K562 (cell line): ENCODE data around the gene NBDY. TPM values are rescaled to one million over a fixed set of nuclear protein-coding genes. Genes with fewer than 3 reads are reported as not detected.

Experiments used
- polyA plus RNA-seq, 8 experiments: library from polyadenylated mRNA; depleted of rRNA in 4 of 8; stranded (reverse) in 5 of 8; unstranded in 3 of 8; fragments of >200 nt; fragmentation: Nextera tagmentation in 2 of 8; fragmentation: Illumina TruSeq in 1 of 8; extraction: Ambion mirVana in 2 of 8; extraction: Trizol in 1 of 8; gene quantifications; 2 replicates each; pipeline versions ENCODE4 v1.2.1 to v1.2.3, GENCODE V29; 2011 to 2014; ENCODE audit warnings: inconsistent platforms in 1 of 8, missing spikeins in 1 of 8
- total RNA-seq, 7 experiments: library from RNA; depleted of rRNA in 6 of 7; stranded (reverse); fragments of >200 nt in 6 of 7; fragmentation: Illumina TruSeq in 2 of 7; extraction: Trizol in 2 of 7; gene quantifications; 2 replicates each; pipeline versions ENCODE4 v1.2.1 to v1.2.3, GENCODE V29; 2011 to 2021; ENCODE audit warnings: low replicate concordance in 1 of 7
- TF ChIP-seq, protein P1 (sequence below): fragments of 200-600 bp; sonication (generic); IDR thresholded peaks from one replicate; pipeline ENCODE4 v1.6.1; 2012; ENCODE audit warnings: mild to moderate bottlenecking, low read depth, low read length, inconsistent platforms

Gene NBDY
- total and polyA plus RNA-seq, 9 of the 15 experiments (the other 6 are each of a cell fraction or from before 2014, with no cell fraction given) = 1.00 to 24.7 (median 7.0) TPM

DNA sequence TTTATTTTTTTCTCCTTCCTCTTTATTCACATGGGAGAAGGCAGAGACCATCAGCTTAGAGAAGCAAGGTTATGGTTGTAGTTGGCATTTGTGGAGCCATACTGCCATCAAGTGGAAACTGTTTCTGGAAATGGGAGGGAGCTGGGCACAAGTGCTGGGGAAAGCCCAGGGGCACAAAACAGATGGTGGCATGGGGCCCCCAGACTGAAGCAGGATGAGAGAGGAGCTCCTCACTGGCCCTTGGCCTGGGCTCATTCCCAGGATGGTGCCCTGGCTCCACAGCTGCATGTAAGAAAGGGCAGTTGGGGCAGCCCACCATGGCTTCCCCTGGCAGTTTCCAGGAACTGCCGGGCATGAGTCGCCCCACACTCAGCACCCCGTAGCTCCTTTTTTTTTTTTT is 59.2 kb downstream of the NBDY start (continued):
- TF ChIP-seq, protein P1, sequence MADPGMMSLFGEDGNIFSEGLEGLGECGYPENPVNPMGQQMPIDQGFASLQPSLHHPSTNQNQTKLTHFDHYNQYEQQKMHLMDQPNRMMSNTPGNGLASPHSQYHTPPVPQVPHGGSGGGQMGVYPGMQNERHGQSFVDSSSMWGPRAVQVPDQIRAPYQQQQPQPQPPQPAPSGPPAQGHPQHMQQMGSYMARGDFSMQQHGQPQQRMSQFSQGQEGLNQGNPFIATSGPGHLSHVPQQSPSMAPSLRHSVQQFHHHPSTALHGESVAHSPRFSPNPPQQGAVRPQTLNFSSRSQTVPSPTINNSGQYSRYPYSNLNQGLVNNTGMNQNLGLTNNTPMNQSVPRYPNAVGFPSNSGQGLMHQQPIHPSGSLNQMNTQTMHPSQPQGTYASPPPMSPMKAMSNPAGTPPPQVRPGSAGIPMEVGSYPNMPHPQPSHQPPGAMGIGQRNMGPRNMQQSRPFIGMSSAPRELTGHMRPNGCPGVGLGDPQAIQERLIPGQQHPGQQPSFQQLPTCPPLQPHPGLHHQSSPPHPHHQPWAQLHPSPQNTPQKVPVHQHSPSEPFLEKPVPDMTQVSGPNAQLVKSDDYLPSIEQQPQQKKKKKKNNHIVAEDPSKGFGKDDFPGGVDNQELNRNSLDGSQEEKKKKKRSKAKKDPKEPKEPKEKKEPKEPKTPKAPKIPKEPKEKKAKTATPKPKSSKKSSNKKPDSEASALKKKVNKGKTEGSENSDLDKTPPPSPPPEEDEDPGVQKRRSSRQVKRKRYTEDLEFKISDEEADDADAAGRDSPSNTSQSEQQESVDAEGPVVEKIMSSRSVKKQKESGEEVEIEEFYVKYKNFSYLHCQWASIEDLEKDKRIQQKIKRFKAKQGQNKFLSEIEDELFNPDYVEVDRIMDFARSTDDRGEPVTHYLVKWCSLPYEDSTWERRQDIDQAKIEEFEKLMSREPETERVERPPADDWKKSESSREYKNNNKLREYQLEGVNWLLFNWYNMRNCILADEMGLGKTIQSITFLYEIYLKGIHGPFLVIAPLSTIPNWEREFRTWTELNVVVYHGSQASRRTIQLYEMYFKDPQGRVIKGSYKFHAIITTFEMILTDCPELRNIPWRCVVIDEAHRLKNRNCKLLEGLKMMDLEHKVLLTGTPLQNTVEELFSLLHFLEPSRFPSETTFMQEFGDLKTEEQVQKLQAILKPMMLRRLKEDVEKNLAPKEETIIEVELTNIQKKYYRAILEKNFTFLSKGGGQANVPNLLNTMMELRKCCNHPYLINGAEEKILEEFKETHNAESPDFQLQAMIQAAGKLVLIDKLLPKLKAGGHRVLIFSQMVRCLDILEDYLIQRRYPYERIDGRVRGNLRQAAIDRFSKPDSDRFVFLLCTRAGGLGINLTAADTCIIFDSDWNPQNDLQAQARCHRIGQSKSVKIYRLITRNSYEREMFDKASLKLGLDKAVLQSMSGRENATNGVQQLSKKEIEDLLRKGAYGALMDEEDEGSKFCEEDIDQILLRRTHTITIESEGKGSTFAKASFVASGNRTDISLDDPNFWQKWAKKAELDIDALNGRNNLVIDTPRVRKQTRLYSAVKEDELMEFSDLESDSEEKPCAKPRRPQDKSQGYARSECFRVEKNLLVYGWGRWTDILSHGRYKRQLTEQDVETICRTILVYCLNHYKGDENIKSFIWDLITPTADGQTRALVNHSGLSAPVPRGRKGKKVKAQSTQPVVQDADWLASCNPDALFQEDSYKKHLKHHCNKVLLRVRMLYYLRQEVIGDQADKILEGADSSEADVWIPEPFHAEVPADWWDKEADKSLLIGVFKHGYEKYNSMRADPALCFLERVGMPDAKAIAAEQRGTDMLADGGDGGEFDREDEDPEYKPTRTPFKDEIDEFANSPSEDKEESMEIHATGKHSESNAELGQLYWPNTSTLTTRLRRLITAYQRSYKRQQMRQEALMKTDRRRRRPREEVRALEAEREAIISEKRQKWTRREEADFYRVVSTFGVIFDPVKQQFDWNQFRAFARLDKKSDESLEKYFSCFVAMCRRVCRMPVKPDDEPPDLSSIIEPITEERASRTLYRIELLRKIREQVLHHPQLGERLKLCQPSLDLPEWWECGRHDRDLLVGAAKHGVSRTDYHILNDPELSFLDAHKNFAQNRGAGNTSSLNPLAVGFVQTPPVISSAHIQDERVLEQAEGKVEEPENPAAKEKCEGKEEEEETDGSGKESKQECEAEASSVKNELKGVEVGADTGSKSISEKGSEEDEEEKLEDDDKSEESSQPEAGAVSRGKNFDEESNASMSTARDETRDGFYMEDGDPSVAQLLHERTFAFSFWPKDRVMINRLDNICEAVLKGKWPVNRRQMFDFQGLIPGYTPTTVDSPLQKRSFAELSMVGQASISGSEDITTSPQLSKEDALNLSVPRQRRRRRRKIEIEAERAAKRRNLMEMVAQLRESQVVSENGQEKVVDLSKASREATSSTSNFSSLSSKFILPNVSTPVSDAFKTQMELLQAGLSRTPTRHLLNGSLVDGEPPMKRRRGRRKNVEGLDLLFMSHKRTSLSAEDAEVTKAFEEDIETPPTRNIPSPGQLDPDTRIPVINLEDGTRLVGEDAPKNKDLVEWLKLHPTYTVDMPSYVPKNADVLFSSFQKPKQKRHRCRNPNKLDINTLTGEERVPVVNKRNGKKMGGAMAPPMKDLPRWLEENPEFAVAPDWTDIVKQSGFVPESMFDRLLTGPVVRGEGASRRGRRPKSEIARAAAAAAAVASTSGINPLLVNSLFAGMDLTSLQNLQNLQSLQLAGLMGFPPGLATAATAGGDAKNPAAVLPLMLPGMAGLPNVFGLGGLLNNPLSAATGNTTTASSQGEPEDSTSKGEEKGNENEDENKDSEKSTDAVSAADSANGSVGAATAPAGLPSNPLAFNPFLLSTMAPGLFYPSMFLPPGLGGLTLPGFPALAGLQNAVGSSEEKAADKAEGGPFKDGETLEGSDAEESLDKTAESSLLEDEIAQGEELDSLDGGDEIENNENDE = no peak
